IPS DF 6.9 (cell line): ENCODE data around the gene ROCK2.

Source experiments
- DNase-seq: peaks from one replicate; pipeline ENCODE4 v3.0.0-alpha.2; 2013; ENCODE audit warnings: low read depth, low spot score
- H3K27ac ChIP-seq: one replicate; pipeline ENCODE4 v1.5.1; 2013; ENCODE audit warnings: low read length, control low read depth
- H3K27me3 ChIP-seq: 2 replicates; pipeline ENCODE4 v1.6.1; 2013; ENCODE audit warnings: mild to moderate bottlenecking, low read length; ENCODE audit not compliant: control insufficient read depth, insufficient read depth
- H3K36me3 ChIP-seq: 2 replicates; pipeline ENCODE4 v1.6.1; 2013; ENCODE audit warnings: low read length; ENCODE audit not compliant: control insufficient read depth, insufficient read depth
- H3K4me1 ChIP-seq: 2 replicates; pipeline ENCODE4 v1.6.1; 2013; ENCODE audit warnings: low read length; ENCODE audit not compliant: control insufficient read depth, insufficient read depth
- H3K4me3 ChIP-seq: 2 replicates; pipeline ENCODE4 v1.5.1; 2013; ENCODE audit warnings: mild to moderate bottlenecking, low read length
- H3K9me3 ChIP-seq: 2 replicates; pipeline ENCODE4 v1.6.1; 2013; ENCODE audit warnings: low read length, inconsistent platforms; ENCODE audit not compliant: control insufficient read depth, insufficient read depth
- WGBS: extraction: QIAGEN DNeasy Blood & Tissue Kit; methylation state at CpG from one replicate; pipeline ENCODE4 v1.1.7; 2013; ENCODE audit warnings: mixed read lengths, missing lambda C conversion rate; ENCODE audit not compliant: insufficient read length, insufficient coverage; 5-methylcytosine and 5-hydroxymethylcytosine counted together

Gene ROCK2

GRCh38 chr2:11144077-11144737 is 200.2 kb downstream of the ROCK2 start:
- no peaks in the 10 kb centered on the region; the same call in 1 of the 2 replicates for H3K9me3 ChIP-seq
- no peak overlapping the region for H3K4me3 ChIP-seq
- WGBS: no CpG with 5 or more reads among the region's 7 CpGs
- no peaks in the 10 kb centered on the region for H3K36me3 ChIP-seq
- no peaks in the 10 kb centered on the region for H3K27me3 ChIP-seq
- H3K27ac ChIP-seq: no peak overlapping the region
- H3K4me1 ChIP-seq: no peaks in the 10 kb centered on the region
- DNase-seq: no peak

DNA sequence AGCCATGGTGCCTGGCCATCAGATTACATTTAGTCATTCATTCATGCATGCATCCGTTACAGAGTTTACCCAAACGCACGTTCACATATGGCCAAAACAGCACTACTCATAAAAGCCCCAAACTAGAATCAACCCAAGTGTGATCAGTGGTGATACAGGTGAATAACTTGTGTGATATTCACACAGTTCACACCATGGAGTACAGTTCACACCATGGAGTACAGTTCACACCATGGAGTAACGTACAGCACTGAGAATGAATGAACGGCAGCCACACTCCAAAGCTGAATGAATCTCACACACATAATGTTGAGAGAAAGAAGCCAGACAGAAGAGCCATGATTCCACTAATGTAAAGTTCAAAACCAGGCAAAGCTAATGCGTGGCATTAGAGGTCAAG is 201.4 kb downstream of the ROCK2 start:
- Histone ChIP-seq H3K36me3 (no peaks in the 10 kb centered on the region), H3K27ac (no peak overlapping the region), H3K27me3 (no peaks in the 10 kb centered on the region), H3K4me3 (no peak overlapping the region), H3K9me3 (no peaks in the 10 kb centered on the region; the same call in 1 of the 2 replicates), H3K4me1 (no peaks in the 10 kb centered on the region)
- DNase-seq: no peak
- no CpG with 5 or more reads among the region's 6 CpGs for WGBS

- no peak for DNase-seq
- H3K36me3 ChIP-seq: no peaks in the 10 kb centered on the region
- WGBS: no CpG with 5 or more reads among the region's 3 CpGs
- H3K4me1 ChIP-seq: no peaks in the 10 kb centered on the region
- H3K27ac ChIP-seq: no peak overlapping the region
- H3K27me3 ChIP-seq: no peaks in the 10 kb centered on the region
- H3K4me3 ChIP-seq: no peak overlapping the region
- no peaks in the 10 kb centered on the region; the same call in 1 of the 2 replicates for H3K9me3 ChIP-seq
Measured at GRCh38 chr2:11142330-11142729, 202.1 kb downstream of the ROCK2 start.

DNA sequence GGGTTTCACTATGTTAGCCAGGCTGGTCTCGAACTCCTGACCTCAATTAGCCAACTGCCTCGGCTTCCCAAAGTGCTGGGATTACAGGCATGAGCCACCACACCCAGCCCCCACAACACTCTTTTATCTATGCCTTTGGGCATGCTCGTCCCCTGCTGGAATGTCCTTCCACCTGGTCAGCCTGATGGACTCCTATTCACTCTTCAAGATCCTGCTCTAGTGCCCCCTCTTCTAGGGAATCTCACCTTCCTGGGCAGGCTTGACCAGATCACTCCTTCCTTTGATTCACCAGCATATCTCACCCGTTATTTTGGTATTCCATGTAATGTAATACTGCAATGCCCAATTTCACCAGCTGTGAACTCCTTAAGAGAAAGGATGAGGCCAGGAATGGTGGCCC is 203.1 kb downstream of the ROCK2 start:
- Histone ChIP-seq H3K4me3 (no peak overlapping the region), H3K4me1 (no peaks in the 10 kb centered on the region), H3K27ac (no peak overlapping the region), H3K27me3 (no peaks in the 10 kb centered on the region), H3K9me3 (no peaks in the 10 kb centered on the region; the same call in 1 of the 2 replicates), H3K36me3 (no peaks in the 10 kb centered on the region)
- DNase-seq: no peak
- WGBS: no CpG with 5 or more reads among the region's 4 CpGs

- no peak overlapping the region for H3K4me3 ChIP-seq
- H3K4me1 ChIP-seq: no peaks in the 10 kb centered on the region
- H3K9me3 ChIP-seq: no peaks in the 10 kb centered on the region; the same call in 1 of the 2 replicates
- WGBS: no CpG with 5 or more reads among the region's 4 CpGs
- no peak overlapping the region for H3K27ac ChIP-seq
- no peaks in the 10 kb centered on the region for H3K36me3 ChIP-seq
- no peaks in the 10 kb centered on the region for H3K27me3 ChIP-seq
- DNase-seq: no peak
Measured at GRCh38 chr2:11140492-11140891, 203.9 kb downstream of the ROCK2 start.

GRCh38 chr2:11134349-11134748 is 210.1 kb downstream of the ROCK2 start:
- Histone ChIP-seq H3K36me3 (no peaks in the 10 kb centered on the region), H3K27me3 (no peaks in the 10 kb centered on the region), H3K9me3 (no peaks in the 10 kb centered on the region), H3K27ac (no peak overlapping the region), H3K4me1 (peaks cover 8% of the 10 kb centered on the region; the same call in 1 of the 2 replicates), H3K4me3 (no peak overlapping the region)
- WGBS: no CpG with 5 or more reads among the region's 5 CpGs
- DNase-seq: no peak

- Histone ChIP-seq H3K4me1 (peaks cover 8% of the 10 kb centered on the region; the same call in 1 of the 2 replicates), H3K9me3 (no peaks in the 10 kb centered on the region), H3K4me3 (no peak overlapping the region), H3K36me3 (no peaks in the 10 kb centered on the region), H3K27me3 (no peaks in the 10 kb centered on the region), H3K27ac (no peak overlapping the region)
- no CpG with 5 or more reads among the region's 8 CpGs for WGBS
- DNase-seq: no peak
Measured at GRCh38 chr2:11133936-11134320, 210.5 kb downstream of the ROCK2 start.

- H3K9me3 ChIP-seq: no peaks in the 10 kb centered on the region
- H3K36me3 ChIP-seq: no peaks in the 10 kb centered on the region
- H3K27me3 ChIP-seq: no peaks in the 10 kb centered on the region
- H3K27ac ChIP-seq: no peak overlapping the region
- no CpG with 5 or more reads among the region's 25 CpGs for WGBS
- H3K4me3 ChIP-seq: peak overlapping the region; percentile 64; the same call in 1 of the 2 replicates
- no peak for DNase-seq
- peaks cover 8% of the 10 kb centered on the region; the same call in 1 of the 2 replicates for H3K4me1 ChIP-seq
Measured at GRCh38 chr2:11133238-11133935, 211.0 kb downstream of the ROCK2 start.

DNA sequence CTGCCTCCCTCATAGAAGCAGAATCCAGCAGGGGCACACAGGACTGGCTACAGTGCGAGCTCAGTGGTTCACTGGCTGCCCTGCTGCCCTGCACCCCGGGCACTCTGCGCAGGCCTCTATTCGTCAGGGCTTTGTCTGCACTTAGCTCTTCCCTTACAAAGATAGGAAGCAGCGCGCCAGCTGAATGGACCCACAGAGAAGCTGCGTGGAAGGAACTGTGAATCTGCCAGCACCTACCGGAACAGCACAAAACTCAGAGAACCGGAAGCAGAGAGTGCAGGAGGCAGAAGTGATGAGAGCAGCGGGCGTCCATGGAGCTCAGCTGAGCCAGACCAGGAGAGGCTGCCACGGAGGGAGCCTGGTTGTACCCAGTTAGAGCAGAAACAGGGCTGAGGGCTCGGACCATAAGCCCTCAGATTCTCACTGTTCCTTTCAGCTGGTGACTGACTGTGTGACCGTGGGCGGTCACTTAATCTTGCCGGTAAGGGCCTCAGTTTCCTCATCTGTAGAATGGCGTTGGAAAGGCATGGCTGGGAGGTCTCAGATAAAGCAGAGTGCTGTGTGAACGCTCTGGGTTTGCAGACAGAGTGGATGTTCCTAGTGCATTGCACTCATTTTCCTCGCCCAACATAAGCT is 212.3 kb downstream of the ROCK2 start:
- no peak overlapping the region for H3K4me3 ChIP-seq
- H3K4me1 ChIP-seq: peaks cover 8% of the 10 kb centered on the region; the same call in 1 of the 2 replicates
- H3K27ac ChIP-seq: no peak overlapping the region
- no peaks in the 10 kb centered on the region for H3K36me3 ChIP-seq
- H3K9me3 ChIP-seq: no peaks in the 10 kb centered on the region
- no peaks in the 10 kb centered on the region for H3K27me3 ChIP-seq
- no peak for DNase-seq
- WGBS: no CpG with 5 or more reads among the region's 19 CpGs

DNA sequence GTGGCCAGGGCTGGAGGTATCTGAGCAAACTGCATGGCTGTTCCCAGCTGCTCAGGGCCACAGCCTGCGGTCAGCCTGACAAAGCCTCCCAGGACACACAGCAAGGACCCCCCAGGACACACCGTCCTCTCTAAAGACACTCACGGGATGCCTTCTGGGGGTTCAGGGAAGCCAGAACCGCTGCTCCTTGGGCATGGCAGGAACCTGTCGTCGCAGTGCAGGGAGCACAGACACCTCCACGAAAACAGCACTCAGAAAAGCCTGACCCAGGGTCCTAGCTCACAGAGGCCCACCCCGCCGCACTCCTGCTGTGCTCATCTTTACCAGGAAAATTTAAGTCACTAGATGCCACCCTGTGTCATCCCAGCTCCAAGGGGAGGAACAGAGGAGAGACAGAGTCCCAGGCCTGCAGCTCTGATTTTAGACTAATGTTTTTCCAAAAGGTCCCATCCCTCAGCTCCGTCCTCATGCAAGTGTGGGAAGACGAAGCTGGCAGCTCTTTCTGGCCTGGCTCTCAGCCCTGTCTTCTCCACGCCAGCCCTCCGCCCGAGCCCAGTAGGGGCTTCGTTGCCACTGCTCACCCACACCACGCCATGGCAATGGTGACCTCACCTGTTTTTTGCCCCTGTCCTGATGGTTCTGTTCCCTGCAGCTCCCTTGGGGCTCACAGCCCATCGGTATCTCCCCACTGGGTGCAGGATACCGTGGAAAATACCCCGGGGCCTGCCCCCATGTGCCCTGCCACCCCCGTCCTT is 213.1 kb downstream of the ROCK2 start:
- Histone ChIP-seq H3K9me3 (no peaks in the 10 kb centered on the region), H3K27ac (no peak overlapping the region), H3K36me3 (no peaks in the 10 kb centered on the region), H3K27me3 (no peaks in the 10 kb centered on the region), H3K4me3 (no peak overlapping the region), H3K4me1 (peaks cover 8% of the 10 kb centered on the region; the same call in 1 of the 2 replicates)
- no CpG with 5 or more reads among the region's 20 CpGs for WGBS
- no peak for DNase-seq
